Suprapubic skin (tissue), 3 donors: ENCODE data around the gene PRAMEF27.
"Not testable (repeated sequence)": the region's sequence is repeated elsewhere in the genome, so short reads cannot be mapped to it uniquely, and the experiment has no call there.

Experiments used
- POLR2A ChIP-seq, 2 donors: fragments of 450-650 bp; IDR thresholded peaks; one replicate each; pipeline ENCODE4 v1.6.1; 2017; ENCODE audit warnings: antibody characterized with exemption in 2 of 2, mild to moderate bottlenecking in 2 of 2, moderate library complexity in 2 of 2
- TF ChIP-seq, protein P1 (sequence below), 2 donors: fragments of 200-600 bp in 1 of 2; fragments of 450-650 bp in 1 of 2; sonication (generic) in 1 of 2; IDR thresholded peaks; one replicate each; pipeline ENCODE4 v1.5.1; 2016 to 2019; ENCODE audit warnings: antibody characterized with exemption in 2 of 2, mild to moderate bottlenecking in 1 of 2, moderate library complexity in 1 of 2

- TF ChIP-seq POLR2A (IDR thresholded peaks at IDR 0.05): not testable (repeated sequence)
- TF ChIP-seq, protein P1, sequence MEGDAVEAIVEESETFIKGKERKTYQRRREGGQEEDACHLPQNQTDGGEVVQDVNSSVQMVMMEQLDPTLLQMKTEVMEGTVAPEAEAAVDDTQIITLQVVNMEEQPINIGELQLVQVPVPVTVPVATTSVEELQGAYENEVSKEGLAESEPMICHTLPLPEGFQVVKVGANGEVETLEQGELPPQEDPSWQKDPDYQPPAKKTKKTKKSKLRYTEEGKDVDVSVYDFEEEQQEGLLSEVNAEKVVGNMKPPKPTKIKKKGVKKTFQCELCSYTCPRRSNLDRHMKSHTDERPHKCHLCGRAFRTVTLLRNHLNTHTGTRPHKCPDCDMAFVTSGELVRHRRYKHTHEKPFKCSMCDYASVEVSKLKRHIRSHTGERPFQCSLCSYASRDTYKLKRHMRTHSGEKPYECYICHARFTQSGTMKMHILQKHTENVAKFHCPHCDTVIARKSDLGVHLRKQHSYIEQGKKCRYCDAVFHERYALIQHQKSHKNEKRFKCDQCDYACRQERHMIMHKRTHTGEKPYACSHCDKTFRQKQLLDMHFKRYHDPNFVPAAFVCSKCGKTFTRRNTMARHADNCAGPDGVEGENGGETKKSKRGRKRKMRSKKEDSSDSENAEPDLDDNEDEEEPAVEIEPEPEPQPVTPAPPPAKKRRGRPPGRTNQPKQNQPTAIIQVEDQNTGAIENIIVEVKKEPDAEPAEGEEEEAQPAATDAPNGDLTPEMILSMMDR (IDR thresholded peaks at IDR 0.05): not testable (repeated sequence)
Measured at GRCh38 chr1:13005732-13006131, 50.6 kb downstream of the PRAMEF27 start.
